Skeletal muscle tissue (tissue), 4 donors: Measurements from ENCODE around the gene ZNF575. TPM values are rescaled to one million over a fixed set of nuclear protein-coding genes. Genes with fewer than 3 reads are reported as not detected.

ENCODE experiments used
- H3K27ac ChIP-seq: one replicate; pipeline ENCODE4 v1.7.0; 2013; ENCODE audit warnings: mild to moderate bottlenecking, low read depth, low read length, inconsistent platforms
- H3K27me3 ChIP-seq, 3 donors: one replicate each; pipeline ENCODE4 v1.7.0; 2013; ENCODE audit warnings: low read length in 3 of 3; ENCODE audit not compliant: control insufficient read depth in 3 of 3, insufficient read depth in 3 of 3
- H3K36me3 ChIP-seq, 3 donors: one replicate each; pipeline ENCODE4 v1.7.0; 2013; ENCODE audit warnings: low read length in 3 of 3; ENCODE audit not compliant: control insufficient read depth in 3 of 3, insufficient read depth in 3 of 3
- H3K4me1 ChIP-seq, 3 donors: one replicate each; pipeline ENCODE4 v1.7.0; 2013; ENCODE audit warnings: low read length in 3 of 3, mild to moderate bottlenecking in 3 of 3; ENCODE audit not compliant: control insufficient read depth in 3 of 3, insufficient read depth in 3 of 3
- H3K4me3 ChIP-seq, 3 donors: one replicate each; pipeline ENCODE4 v1.7.0; 2013; ENCODE audit warnings: low read length in 3 of 3
- H3K9ac ChIP-seq, 3 donors: one replicate each; pipeline ENCODE4 v1.7.0; 2013; ENCODE audit warnings: low read length in 3 of 3, mild to moderate bottlenecking in 3 of 3, moderate library complexity in 2 of 3, low read depth in 1 of 3
- H3K9me3 ChIP-seq, 3 donors: one replicate each; pipeline ENCODE4 v1.7.0; 2013; ENCODE audit warnings: low read length in 3 of 3; ENCODE audit not compliant: control insufficient read depth in 3 of 3
- total RNA-seq: library from RNA; depleted of rRNA; stranded (reverse); fragments of >200 nt; gene quantifications from one replicate; pipeline ENCODE4 v1.2.3, GENCODE V29; 2014
- donor health status: Osteomylitis.

The ZNF575 gene
- total RNA-seq, 1 donor from 2014 or later = not detected

GRCh38 chr19:43525836-43526771 is 6.9 kb upstream of the ZNF575 start:
- no peaks in the 10 kb centered on the region for H3K9me3 ChIP-seq
- H3K9ac ChIP-seq = peak overlapping the region; percentile 85 to 92 (median 89)
- H3K4me3 ChIP-seq = peak overlapping the region; percentile 90 to 93 (median 91)
- peaks cover 0 to 2% (median 0%) of the 10 kb centered on the region in 3 donors for H3K36me3 ChIP-seq
- H3K27me3 ChIP-seq = no peaks in the 10 kb centered on the region
- peak overlapping the region; percentile 75 for H3K27ac ChIP-seq
- H3K4me1 ChIP-seq = peaks cover 18 to 25% (median 22%) of the 10 kb centered on the region in 3 donors

- Histone ChIP-seq H3K9me3 (no peaks in the 10 kb centered on the region), H3K9ac (peak within 1 kb of the TSS; percentile 85 to 92 (median 89)), H3K4me3 (peak within 1 kb of the TSS; percentile 90 to 93 (median 91)), H3K4me1 (peaks cover 18 to 25% (median 23%) of the 10 kb centered on the region in 3 donors), H3K27me3 (no peaks in the 10 kb centered on the region), H3K27ac (peak within 1 kb of the TSS; percentile 75), H3K36me3 (peaks cover 0 to 2% (median 0%) of the 10 kb centered on the region in 3 donors)
Observed at GRCh38 chr19:43526884-43527859, 5.8 kb upstream of the ZNF575 start, which contains the start of gene ETHE1. ETHE1 (minus strand) TSS chr19:43527201; CDS start chr19:43527177, 24 bp downstream.

- Histone ChIP-seq H3K4me3 (peak overlapping the region; percentile 42 to 93 (median 91)), H3K4me1 (peaks cover 24 to 32% (median 31%) of the 10 kb centered on the region in 3 donors), H3K36me3 (peaks cover 0 to under 1% (median 0%) of the 10 kb centered on the region in 3 donors), H3K27me3 (no peaks in the 10 kb centered on the region), H3K27ac (peak overlapping the region; percentile 75), H3K9ac (peak overlapping the region in 2 of 3 donors; percentile 1 to 35), H3K9me3 (no peaks in the 10 kb centered on the region)
Observed at GRCh38 chr19:43527860-43528622, 4.9 kb upstream of the ZNF575 start.

GRCh38 chr19:43532571-43532961 is 422 bp upstream of the ZNF575 start:
- Histone ChIP-seq H3K36me3 (no peaks in the 10 kb centered on the region), H3K9ac (peak overlapping the region; percentile 60 to 86 (median 86)), H3K27ac (peak overlapping the region; percentile 85), H3K27me3 (no peaks in the 10 kb centered on the region), H3K4me1 (peaks cover 19 to 33% (median 25%) of the 10 kb centered on the region in 3 donors), H3K4me3 (peak overlapping the region; percentile 91 to 95 (median 92)), H3K9me3 (no peaks in the 10 kb centered on the region)

GRCh38 chr19:43533546-43534304 is 737 bp downstream of the ZNF575 start:
- peaks cover 0 to 2% (median 0%) of the 10 kb centered on the region in 3 donors for H3K9me3 ChIP-seq
- H3K4me1 ChIP-seq = peaks cover 16 to 33% (median 23%) of the 10 kb centered on the region in 3 donors
- peak overlapping the region; percentile 91 to 95 (median 92) for H3K4me3 ChIP-seq
- H3K27ac ChIP-seq = peak overlapping the region; percentile 85
- H3K36me3 ChIP-seq = peaks cover 6% of the 10 kb centered on the region in 3 donors
- peak overlapping the region; percentile 60 to 86 (median 86) for H3K9ac ChIP-seq
- no peaks in the 10 kb centered on the region for H3K27me3 ChIP-seq

- Histone ChIP-seq H3K9ac (peak overlapping the region in 2 of 3 donors; percentile 25 to 54), H3K9me3 (peaks cover 0 to 8% (median 0%) of the 10 kb centered on the region in 3 donors), H3K27me3 (no peaks in the 10 kb centered on the region), H3K4me3 (peak overlapping the region; percentile 91 to 95 (median 92)), H3K36me3 (peaks cover 6 to 12% (median 11%) of the 10 kb centered on the region in 3 donors), H3K27ac (peak overlapping the region; percentile 85), H3K4me1 (peaks cover 16 to 33% (median 23%) of the 10 kb centered on the region in 3 donors)
Observed at GRCh38 chr19:43534305-43534815, 1.4 kb downstream of the ZNF575 start.

- peaks cover 16 to 33% (median 23%) of the 10 kb centered on the region in 3 donors for H3K4me1 ChIP-seq
- peaks cover 0 to 8% (median 0%) of the 10 kb centered on the region in 3 donors for H3K9me3 ChIP-seq
- H3K9ac ChIP-seq = peak overlapping the region in 2 of 3 donors; percentile 54 to 66
- no peaks in the 10 kb centered on the region for H3K27me3 ChIP-seq
- H3K36me3 ChIP-seq = peaks cover 6 to 16% (median 12%) of the 10 kb centered on the region in 3 donors
- peak overlapping the region; percentile 85 for H3K27ac ChIP-seq
- H3K4me3 ChIP-seq = no peak overlapping the region
Observed at GRCh38 chr19:43534816-43535761, 2.1 kb downstream of the ZNF575 start.
